ENCODE results near the gene LMO1. TPM values are rescaled to one million over a fixed set of nuclear protein-coding genes. Genes with fewer than 3 reads are reported as not detected.
A peak's percentile ranks its signal among the peaks of the same experiment; 100 is the strongest.

Gene LMO1
- polyA plus RNA-seq, 1 donor (not counting 4 experiments of a cell fraction or from before 2014, with no cell fraction given): 0.08 TPM

- no peak overlapping the region for H3K27ac ChIP-seq (ENCODE audit: control insufficient read depth, insufficient read depth, low read length)
- no peak for TF ChIP-seq EZH2 (IDR thresholded peaks at IDR 0.05; ENCODE audit: low read length)
- no peak for TF ChIP-seq CTCF (optimal IDR thresholded peaks at IDR 0.05 in 1 of 3, IDR thresholded peaks at IDR 0.05 in 1 of 3, conservative IDR thresholded peaks at IDR 0.05 in 1 of 3; ENCODE audit: extremely low read depth in 1 of 3, insufficient read depth in 2 of 3, low read length in 3 of 3)
- DNase-seq (ENCODE audit: low read depth, low spot score): no peak
- no peaks in the 10 kb centered on the region for H3K79me2 ChIP-seq (ENCODE audit: control insufficient read depth, insufficient read depth, low read length)
- H3K4me1 ChIP-seq (ENCODE audit: control insufficient read depth, extremely low read depth, insufficient read depth, low read length): peaks cover 25% of the 10 kb centered on the region
- no peak overlapping the region for H3K4me3 ChIP-seq (ENCODE audit: control insufficient read depth in 2 of 3, extremely low read depth in 1 of 3, insufficient read depth in 2 of 3, low read depth in 1 of 3, low read length in 3 of 3)
- H3K9ac ChIP-seq (ENCODE audit: control insufficient read depth, extremely low read depth, insufficient read depth, low read length): no peak overlapping the region
- no peaks in the 10 kb centered on the region for H4K20me1 ChIP-seq (ENCODE audit: control insufficient read depth, extremely low read depth, insufficient read depth, low read length)
- H3K4me2 ChIP-seq (ENCODE audit: control insufficient read depth, extremely low read depth, insufficient read depth, low read depth, low read length): no peak overlapping the region
- H2AFZ ChIP-seq (ENCODE audit: control insufficient read depth, low read length): peak overlapping the region; percentile 0
- H3K9me1 ChIP-seq (ENCODE audit: control insufficient read depth, extremely low read depth, insufficient read depth, low read length): no peaks in the 10 kb centered on the region
- H3K9me3 ChIP-seq (ENCODE audit: control insufficient read depth, low read depth, low read length): no peaks in the 10 kb centered on the region
- no peaks in the 10 kb centered on the region for H3K36me3 ChIP-seq (ENCODE audit: control insufficient read depth in 2 of 2, extremely low read depth in 1 of 2, insufficient read depth in 2 of 2, low read length in 2 of 2)
- H3K27me3 ChIP-seq (ENCODE audit: control insufficient read depth, extremely low read depth, insufficient read depth, low read length): peaks cover 4% of the 10 kb centered on the region
- dilution Hi-C loops (cut with MboI; ENCODE audit: extremely low pct_ligation_motif_present, low sequenced_read_pairs): no loop called here
- FAIRE-seq: no peak
Observed at GRCh38 chr11:8252946-8253345, 10.7 kb downstream of the LMO1 start.

GRCh38 chr11:8252388-8252787 is 11.3 kb downstream of the LMO1 start:
- Histone ChIP-seq H3K27ac (ENCODE audit: control insufficient read depth, insufficient read depth, low read length) (no peak overlapping the region), H4K20me1 (ENCODE audit: control insufficient read depth, extremely low read depth, insufficient read depth, low read length) (no peaks in the 10 kb centered on the region), H3K4me2 (ENCODE audit: control insufficient read depth, extremely low read depth, insufficient read depth, low read depth, low read length) (no peak overlapping the region), H3K27me3 (ENCODE audit: control insufficient read depth, extremely low read depth, insufficient read depth, low read length) (peaks cover 4% of the 10 kb centered on the region), H3K9me1 (ENCODE audit: control insufficient read depth, extremely low read depth, insufficient read depth, low read length) (no peaks in the 10 kb centered on the region), H3K4me3 (ENCODE audit: control insufficient read depth in 2 of 3, extremely low read depth in 1 of 3, insufficient read depth in 2 of 3, low read depth in 1 of 3, low read length in 3 of 3) (no peak overlapping the region), H3K36me3 (ENCODE audit: control insufficient read depth in 2 of 2, extremely low read depth in 1 of 2, insufficient read depth in 2 of 2, low read length in 2 of 2) (no peaks in the 10 kb centered on the region), H3K4me1 (ENCODE audit: control insufficient read depth, extremely low read depth, insufficient read depth, low read length) (peaks cover 25% of the 10 kb centered on the region), H3K9me3 (ENCODE audit: control insufficient read depth, low read depth, low read length) (no peaks in the 10 kb centered on the region), H3K9ac (ENCODE audit: control insufficient read depth, extremely low read depth, insufficient read depth, low read length) (no peak overlapping the region), H2AFZ (ENCODE audit: control insufficient read depth, low read length) (peak overlapping the region; percentile 0), H3K79me2 (ENCODE audit: control insufficient read depth, insufficient read depth, low read length) (no peaks in the 10 kb centered on the region)
- FAIRE-seq (peak; percentile 77), DNase-seq (ENCODE audit: low read depth, low spot score) (no peak)
- dilution Hi-C loops (cut with MboI; ENCODE audit: extremely low pct_ligation_motif_present, low sequenced_read_pairs): no loop called here
- TF ChIP-seq CTCF (optimal IDR thresholded peaks at IDR 0.05 in 1 of 3, IDR thresholded peaks at IDR 0.05 in 1 of 3, conservative IDR thresholded peaks at IDR 0.05 in 1 of 3; ENCODE audit: extremely low read depth in 1 of 3, insufficient read depth in 2 of 3, low read length in 3 of 3) (no peak), EZH2 (IDR thresholded peaks at IDR 0.05; ENCODE audit: low read length) (no peak)

Measured in keratinocyte (primary cell).